Erythroblast (primary cell): Measurements from ENCODE around the gene SEMA3E.

Source experiments
- DNase-seq, 2 experiments: peaks; one replicate each; lab custom pipeline; 2025; lab: John Stamatoyannopoulos, UW
- GATA1 ChIP-seq: IDR thresholded peaks from 2 replicates; pipeline ENCODE4 v1.6.1; 2011; ENCODE audit warnings: low read depth, mild to moderate bottlenecking, control low read depth, low read length, moderate library complexity
- POLR2A ChIP-seq: IDR thresholded peaks from 2 replicates; pipeline ENCODE4 v1.6.1; 2011; ENCODE audit warnings: mild to moderate bottlenecking, low read length

SEMA3E gene

DNA sequence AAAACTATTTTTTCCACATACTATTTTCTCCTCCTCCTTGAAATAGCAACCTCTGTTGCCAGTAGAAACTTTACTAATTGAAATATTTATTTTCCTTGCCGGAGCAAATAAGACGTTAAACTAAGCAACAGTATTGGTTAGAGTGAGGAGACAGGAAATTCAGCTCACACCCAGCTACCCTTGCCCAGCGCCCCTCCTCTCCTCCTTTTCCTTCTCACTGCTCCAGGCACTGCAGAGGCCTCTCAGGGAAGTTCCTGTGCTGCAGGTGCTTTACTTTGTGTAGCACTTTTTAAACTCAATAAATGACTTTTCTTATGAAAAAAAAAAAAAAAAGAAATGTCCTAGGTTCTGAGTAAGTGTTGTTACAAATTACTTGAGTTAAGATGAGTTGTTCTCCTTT lies 134.0 kb downstream of the SEMA3E start:
- DNase-seq, result no peak
- TF ChIP-seq POLR2A, result no peak
- no peak for TF ChIP-seq GATA1

DNA sequence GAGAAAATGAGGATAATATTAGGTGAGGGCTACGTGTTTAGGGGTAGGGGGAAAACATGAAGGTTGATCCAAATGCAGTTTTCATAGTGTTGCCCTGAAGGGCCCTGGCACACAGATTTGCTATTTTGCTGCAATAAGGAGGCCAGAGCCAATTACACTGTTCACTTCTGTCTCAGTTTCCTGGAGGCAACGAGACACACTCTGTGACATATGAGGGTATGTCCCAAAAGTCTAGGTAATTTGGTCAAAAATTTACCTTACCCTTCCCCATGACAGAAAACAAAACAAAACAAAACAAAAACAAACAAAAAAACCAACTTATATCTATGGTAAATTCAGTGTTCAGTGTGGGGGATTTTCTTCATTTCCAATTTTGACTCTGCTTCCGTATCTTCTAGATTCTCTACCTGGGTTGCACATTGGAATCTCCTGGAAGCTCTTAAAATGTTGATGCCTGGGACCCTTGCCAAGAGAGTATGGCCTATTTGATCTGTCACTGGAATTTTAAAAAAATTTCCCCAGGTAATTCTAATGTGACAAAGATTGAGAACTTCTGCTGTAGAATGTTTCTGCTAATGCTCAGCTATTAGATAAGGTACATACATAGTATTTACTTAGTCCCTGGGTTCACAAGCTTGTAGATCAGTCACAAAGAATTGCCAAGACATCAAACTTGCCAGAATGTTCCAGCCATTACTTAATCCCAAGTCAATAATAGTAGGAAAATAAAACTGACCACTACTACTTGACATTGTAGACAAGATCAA lies 139.5 kb downstream of the SEMA3E start:
- no peak for TF ChIP-seq GATA1
- TF ChIP-seq POLR2A, result no peak
- no peak for DNase-seq

DNA sequence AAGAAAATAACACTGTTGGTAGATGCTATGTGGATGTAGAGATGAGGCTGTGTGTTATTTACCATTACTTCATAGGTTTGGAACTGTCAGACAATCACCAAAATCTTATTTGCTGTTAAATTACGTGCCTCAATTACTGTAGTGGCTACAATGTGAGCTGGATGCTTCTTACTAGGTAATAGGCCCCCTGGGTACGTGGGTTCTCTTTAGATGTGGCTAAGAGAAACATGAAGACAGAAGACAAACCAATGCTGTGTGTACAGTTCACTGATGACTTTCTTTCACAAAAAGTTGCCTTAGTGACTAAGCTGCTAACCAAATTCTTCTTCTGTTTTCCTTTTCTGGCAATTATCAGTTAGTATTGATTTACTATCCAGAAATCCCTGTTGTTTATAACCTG lies 144.6 kb downstream of the SEMA3E start:
- TF ChIP-seq POLR2A (no peak), GATA1 (no peak)

DNA sequence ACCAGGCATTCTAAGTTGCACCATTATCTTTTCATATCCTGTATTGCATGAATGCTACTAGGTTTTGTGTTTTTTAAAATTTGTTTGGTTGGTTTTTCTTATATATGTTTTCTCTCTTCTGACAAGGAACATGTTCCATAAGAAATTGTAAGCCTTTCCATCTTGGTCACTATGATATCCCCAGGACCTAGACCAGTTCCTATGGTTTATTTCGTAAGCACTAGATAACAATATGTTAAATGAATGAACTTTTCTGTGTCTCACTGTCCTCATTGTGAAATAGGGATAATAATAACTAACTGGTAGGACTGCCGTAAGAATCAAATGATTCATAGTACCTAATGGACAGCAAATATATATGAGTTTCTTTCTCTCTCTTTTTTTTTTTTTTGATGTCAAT lies 146.3 kb downstream of the SEMA3E start:
- TF ChIP-seq POLR2A, result no peak
- TF ChIP-seq GATA1, result no peak
- no peak for DNase-seq

More for the DNA sequence above, 144.6 kb downstream of the SEMA3E start:
- no peak for DNase-seq

DNA sequence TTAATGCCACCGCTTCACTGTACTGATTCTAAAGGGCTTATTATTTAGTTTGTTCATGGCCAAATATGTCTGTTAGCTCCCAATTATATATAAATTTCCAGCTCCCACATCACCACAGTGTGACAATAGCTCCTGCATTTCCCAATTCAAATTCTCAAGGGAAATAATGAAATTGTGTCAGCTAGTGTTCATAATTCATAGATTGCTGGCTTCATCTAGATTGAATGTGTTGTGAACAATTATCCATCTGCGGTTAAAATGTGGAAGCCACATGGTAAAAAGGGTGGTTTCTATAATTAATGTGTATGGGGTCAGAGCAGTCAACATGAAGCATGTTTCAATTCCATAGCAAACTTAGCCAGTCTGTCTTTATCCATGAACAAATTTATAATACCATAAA lies 154.3 kb downstream of the SEMA3E start:
- DNase-seq, result no peak
- TF ChIP-seq GATA1, result no peak
- no peak for TF ChIP-seq POLR2A

DNA sequence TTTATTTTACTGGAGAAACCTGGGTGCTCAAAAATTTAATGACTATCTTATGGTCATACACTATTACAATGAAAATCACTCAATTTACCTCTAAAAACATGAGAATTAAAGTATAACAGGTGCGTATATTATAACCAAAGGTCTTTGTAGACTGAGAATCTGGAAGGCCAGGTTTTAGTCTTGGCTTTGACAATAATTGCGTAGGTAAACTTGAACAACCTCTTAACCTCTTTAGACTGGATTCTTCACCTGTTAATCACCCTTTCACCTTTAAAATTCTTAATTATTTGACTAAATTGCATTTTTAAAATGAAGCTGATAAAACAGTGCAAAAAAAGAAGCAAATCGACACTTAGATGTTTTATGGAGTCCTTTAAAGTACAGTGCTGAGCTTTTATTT lies 156.1 kb downstream of the SEMA3E start:
- TF ChIP-seq POLR2A (no peak), GATA1 (no peak)
- no peak for DNase-seq

DNA sequence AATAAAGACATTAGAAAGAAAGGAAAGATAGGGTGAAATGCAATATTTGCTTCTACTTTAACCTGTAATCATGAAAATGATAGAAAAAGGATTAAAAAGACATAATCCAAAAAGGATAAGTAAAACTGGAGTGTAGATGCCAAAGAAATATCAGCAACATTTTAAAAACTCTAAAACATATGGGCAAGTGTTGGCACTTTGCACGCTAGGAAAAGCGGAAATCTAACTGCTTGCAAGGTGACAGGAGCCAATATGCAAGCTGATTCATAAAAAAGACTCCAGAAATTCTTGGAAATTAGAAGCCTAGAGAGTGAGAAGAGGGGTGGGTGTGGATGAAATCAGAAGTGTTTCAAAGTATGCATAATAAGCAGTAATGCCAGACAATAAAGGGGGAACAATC lies 161.1 kb downstream of the SEMA3E start:
- no peak for DNase-seq
- TF ChIP-seq POLR2A (no peak), GATA1 (no peak)

DNA sequence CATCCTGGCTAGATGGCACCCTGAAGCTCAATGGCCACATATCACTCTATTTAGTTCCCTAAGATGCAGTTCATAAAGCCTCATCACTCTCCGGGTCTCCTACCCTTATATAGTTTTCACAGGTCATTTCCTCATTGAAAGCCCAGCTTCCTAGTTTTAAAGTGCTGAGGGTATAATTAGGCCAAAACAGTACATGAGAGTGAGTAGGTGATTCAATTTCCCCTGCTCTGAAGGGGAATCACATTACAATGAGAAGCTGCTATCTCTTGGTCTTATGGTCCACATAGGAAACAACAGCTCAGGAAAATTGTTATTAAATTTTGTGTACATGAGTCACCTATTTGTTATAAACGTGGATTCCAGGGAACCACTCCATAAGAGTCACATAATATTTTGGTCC lies 162.0 kb downstream of the SEMA3E start:
- no peak for DNase-seq
- TF ChIP-seq POLR2A (no peak), GATA1 (no peak)

DNA sequence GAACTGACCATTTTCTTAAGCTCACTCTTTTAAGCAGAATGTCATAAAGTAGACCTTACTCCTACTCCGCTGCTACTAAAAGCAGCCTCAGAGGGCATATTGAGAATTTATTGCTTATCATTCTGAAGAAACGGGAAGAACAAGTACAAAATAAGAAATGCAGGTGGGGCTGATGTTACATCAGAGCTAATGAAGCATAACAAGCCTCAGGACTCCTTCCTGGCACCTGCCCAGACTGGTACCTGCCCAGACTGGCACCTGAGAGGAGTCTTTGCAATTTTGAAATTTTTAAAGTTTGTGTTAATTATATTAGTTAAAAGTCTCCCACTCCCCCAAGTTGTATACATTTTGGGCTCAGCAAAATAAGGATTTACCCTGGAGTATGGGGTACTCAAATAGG lies 162.4 kb downstream of the SEMA3E start:
- TF ChIP-seq GATA1 (no peak), POLR2A (no peak)
- DNase-seq, result no peak

DNA sequence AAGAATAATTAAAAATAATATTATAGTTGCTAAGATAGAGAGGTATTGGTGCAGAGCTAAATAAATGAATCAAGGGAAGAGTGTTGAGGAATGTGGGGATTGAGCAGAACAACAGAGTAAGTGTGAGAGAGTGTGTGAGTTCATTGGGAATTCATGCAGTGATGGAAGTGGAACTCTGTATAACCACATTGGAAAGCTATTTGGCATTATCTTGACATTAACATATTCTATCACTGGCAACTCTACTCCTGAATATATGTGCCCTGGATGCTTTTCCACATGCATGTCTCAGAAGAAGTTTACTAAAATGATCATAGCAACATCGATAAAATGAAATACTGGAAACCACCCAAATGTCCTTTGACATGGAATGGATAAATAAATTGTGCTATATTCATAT lies 164.1 kb downstream of the SEMA3E start:
- TF ChIP-seq GATA1 (no peak), POLR2A (no peak)
- no peak for DNase-seq

DNA sequence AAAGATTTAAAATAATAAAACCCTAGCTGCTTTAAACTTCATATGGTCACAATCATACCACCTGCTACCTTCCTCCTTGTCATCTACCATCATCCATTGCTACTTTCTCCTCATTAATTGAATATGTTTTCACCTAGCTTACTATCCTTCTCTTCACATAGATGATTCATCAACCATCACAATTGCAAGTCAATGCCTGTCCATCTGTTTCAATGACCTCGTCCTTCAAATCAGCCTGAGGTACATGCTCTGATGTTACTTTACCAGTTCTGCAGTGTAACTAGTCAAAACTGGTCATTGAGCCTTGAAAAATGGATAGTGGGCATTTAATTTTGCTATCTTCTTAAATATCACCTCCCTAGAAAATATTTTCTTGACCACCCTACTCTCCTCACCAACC lies 164.7 kb downstream of the SEMA3E start:
- no peak for DNase-seq
- no peak for TF ChIP-seq GATA1

DNA sequence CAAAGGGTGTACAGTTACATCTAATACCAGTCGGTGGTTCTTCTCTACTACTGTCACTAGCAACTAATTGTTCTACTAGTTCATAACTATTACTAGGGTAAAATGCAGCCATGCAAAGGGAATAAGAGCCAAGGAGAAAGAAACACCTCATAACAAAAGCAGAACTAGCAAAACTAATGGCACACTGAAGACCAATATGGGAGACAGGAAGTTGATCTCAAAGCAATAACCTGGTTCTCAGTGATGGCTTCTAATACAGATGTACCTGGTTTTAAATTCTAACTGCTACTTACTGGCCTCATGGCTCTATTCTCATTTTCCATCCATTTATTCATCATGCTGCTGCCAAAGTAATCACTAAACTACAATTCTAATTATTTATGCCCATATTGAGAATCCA lies 170.3 kb downstream of the SEMA3E start:
- TF ChIP-seq GATA1 (no peak), POLR2A (no peak)
- DNase-seq, result no peak

DNA sequence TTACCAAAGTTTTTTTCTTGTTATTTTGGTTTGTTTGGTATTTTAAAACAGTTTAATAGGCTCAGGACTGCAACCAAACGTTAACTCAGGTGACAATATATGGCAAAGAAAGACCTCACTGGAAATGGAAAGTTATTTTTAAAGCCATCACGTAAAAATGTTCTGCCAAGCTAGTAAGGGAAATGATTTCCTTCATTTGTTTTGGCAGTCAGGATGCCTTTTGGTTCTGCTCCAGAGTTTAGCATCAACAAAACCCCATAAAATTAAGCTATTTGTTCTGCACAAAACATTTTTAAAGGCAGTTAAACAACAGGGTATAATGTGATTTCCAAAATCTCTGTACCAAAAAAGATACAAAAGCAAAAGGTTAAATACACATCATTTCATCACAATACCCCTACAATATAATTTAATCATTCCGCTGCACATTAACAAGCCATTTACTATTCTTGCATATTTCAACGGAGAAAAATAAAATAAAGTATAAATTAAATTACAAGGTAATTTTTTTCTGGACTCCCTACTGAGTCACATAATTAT lies 172.4 kb downstream of the SEMA3E start:
- no peak for TF ChIP-seq GATA1
- no peak for TF ChIP-seq POLR2A
- DNase-seq, result no peak

DNA sequence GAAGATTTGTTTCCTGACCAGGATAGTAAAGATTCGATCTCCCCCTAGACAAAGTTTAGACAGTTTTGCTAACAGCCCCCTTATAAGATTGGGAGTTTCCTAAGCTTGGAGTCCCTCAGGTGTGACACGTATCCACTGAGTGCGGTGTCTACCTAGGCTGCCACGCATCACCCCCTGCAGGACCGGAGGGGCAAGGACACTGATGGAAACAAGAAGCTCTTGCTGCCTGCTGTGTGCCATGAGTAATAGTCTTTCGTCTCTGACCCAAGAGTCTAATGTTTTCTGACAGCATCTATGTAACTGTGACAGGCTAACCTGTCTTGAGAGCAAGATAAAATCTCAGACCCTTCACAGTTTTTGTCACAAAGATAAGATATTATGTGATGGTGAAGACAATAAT lies 173.5 kb downstream of the SEMA3E start:
- TF ChIP-seq GATA1, result no peak
- TF ChIP-seq POLR2A, result no peak
- DNase-seq, result peak; percentile 1 to 24

DNA sequence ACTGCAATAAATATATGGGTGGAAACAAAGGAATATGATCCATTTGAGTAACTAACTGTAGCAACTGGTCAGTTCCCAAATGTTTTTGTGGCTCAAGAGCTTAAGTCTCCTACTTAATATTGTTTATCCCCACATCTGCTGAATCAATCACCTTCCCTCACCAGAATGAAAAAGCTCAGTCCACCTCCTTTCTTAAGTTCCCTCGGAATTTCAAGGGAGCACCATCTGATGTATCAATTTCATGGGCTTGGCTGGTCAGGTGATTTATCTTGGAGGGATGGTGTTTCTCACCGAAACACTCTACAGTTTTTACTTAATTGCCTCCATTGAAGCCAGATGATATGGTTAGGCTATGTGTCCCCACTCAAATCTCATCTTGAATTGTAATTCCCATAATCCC lies 176.6 kb downstream of the SEMA3E start:
- TF ChIP-seq GATA1 (no peak), POLR2A (no peak)
- no peak for DNase-seq
